H9 (cell line): ENCODE results near the gene STX2. TPM values are rescaled to one million over a fixed set of nuclear protein-coding genes. Genes with fewer than 3 reads are reported as not detected.

ENCODE experiments used
- DNase-seq: peaks from one replicate; pipeline ENCODE4 v3.0.0-alpha.2; 2017
- H2AFZ ChIP-seq: one replicate; pipeline ENCODE4 v1.6.1; 2013; ENCODE audit warnings: mild to moderate bottlenecking, low read length, control low read depth, moderate library complexity
- H2AK5ac ChIP-seq: 2 replicates; pipeline ENCODE4 v1.6.1; 2013; ENCODE audit warnings: low read length, control low read depth, mixed read lengths; ENCODE audit not compliant: insufficient read length
- H2BK120ac ChIP-seq: one replicate; pipeline ENCODE4 v1.6.1; 2013; ENCODE audit warnings: low read depth, mild to moderate bottlenecking, low read length, control low read depth, inconsistent platforms; ENCODE audit not compliant: poor library complexity, severe bottlenecking
- H2BK12ac ChIP-seq: 2 replicates; pipeline ENCODE4 v1.6.1; 2013; ENCODE audit warnings: low read length, control low read depth, mixed read lengths, low read depth; ENCODE audit not compliant: insufficient read length
- H2BK15ac ChIP-seq: 2 replicates; pipeline ENCODE4 v1.6.1; 2013; ENCODE audit warnings: low read depth, low read length, control low read depth
- H2BK20ac ChIP-seq: one replicate; pipeline ENCODE4 v1.6.1; 2013; ENCODE audit warnings: low read depth, mild to moderate bottlenecking, low read length, control low read depth, inconsistent platforms; ENCODE audit not compliant: poor library complexity, severe bottlenecking
- H2BK5ac ChIP-seq: 2 replicates; pipeline ENCODE4 v1.6.1; 2013; ENCODE audit warnings: low read length, control low read depth, mixed read lengths; ENCODE audit not compliant: insufficient read length
- H3K14ac ChIP-seq: 2 replicates; pipeline ENCODE4 v1.6.1; 2013; ENCODE audit warnings: low read length, control low read depth; ENCODE audit not compliant: insufficient read depth
- H3K18ac ChIP-seq: 2 replicates; pipeline ENCODE4 v1.6.1; 2013; ENCODE audit warnings: low read depth, mild to moderate bottlenecking, mixed read lengths, low read length, control low read depth; ENCODE audit not compliant: insufficient read length
- H3K23ac ChIP-seq: 2 replicates; pipeline ENCODE4 v1.6.1; 2013; ENCODE audit warnings: low read length, control low read depth, mixed read lengths, low read depth; ENCODE audit not compliant: insufficient read length
- H3K23me2 ChIP-seq: 2 replicates; pipeline ENCODE4 v1.6.1; 2013; ENCODE audit warnings: low read depth, mild to moderate bottlenecking, mixed read lengths, low read length, control low read depth; ENCODE audit not compliant: insufficient read length, poor library complexity, severe bottlenecking
- H3K27ac ChIP-seq: 2 replicates; pipeline ENCODE4 v1.5.1; 2013; ENCODE audit warnings: low read length, control low read depth, mixed read lengths, low read depth; ENCODE audit not compliant: insufficient read length
- H3K27me3 ChIP-seq: 2 replicates; pipeline ENCODE4 v1.6.1; 2013; ENCODE audit warnings: low read length, control low read depth, inconsistent platforms; ENCODE audit not compliant: insufficient read depth
- H3K4ac ChIP-seq: 2 replicates; pipeline ENCODE4 v1.6.1; 2013; ENCODE audit warnings: low read depth, mild to moderate bottlenecking, control low read depth, inconsistent platforms, low read length, moderate library complexity
- H3K4me1 ChIP-seq: 2 replicates; pipeline ENCODE4 v1.6.1; 2013; ENCODE audit warnings: low read length, control low read depth, inconsistent platforms; ENCODE audit not compliant: insufficient read depth
- H3K4me2 ChIP-seq: 2 replicates; pipeline ENCODE4 v1.6.1; 2013; ENCODE audit warnings: low read length, control low read depth, mixed read lengths; ENCODE audit not compliant: insufficient read length, insufficient read depth
- H3K56ac ChIP-seq: 2 replicates; pipeline ENCODE4 v1.6.1; 2013; ENCODE audit warnings: low read depth, mild to moderate bottlenecking, mixed read lengths, low read length, control low read depth; ENCODE audit not compliant: insufficient read length
- H3K79me1 ChIP-seq: 2 replicates; pipeline ENCODE4 v1.6.1; 2013; ENCODE audit warnings: low read depth, mild to moderate bottlenecking, moderate library complexity, low read length, control low read depth, inconsistent platforms; ENCODE audit not compliant: insufficient read depth, poor library complexity, severe bottlenecking
- H3K79me2 ChIP-seq: 2 replicates; pipeline ENCODE4 v1.6.1; 2013; ENCODE audit warnings: low read length, control low read depth, inconsistent platforms; ENCODE audit not compliant: insufficient read depth
- H3K9ac ChIP-seq: 2 replicates; pipeline ENCODE4 v1.6.1; 2013; ENCODE audit warnings: low read length, control low read depth, mixed read lengths; ENCODE audit not compliant: insufficient read length; ENCODE audit errors: extremely low read depth
- H3K9me3 ChIP-seq: one replicate; pipeline ENCODE4 v1.6.1; 2013; ENCODE audit warnings: low read depth, low read length, inconsistent platforms; ENCODE audit not compliant: control insufficient read depth
- H3T11ph ChIP-seq: one replicate; pipeline ENCODE4 v1.6.1; 2013; ENCODE audit warnings: mild to moderate bottlenecking, low read length, control low read depth, inconsistent platforms
- H4K20me1 ChIP-seq: one replicate; pipeline ENCODE4 v1.6.1; 2013; ENCODE audit not compliant: control insufficient read depth, insufficient read length, insufficient read depth
- H4K5ac ChIP-seq: 2 replicates; pipeline ENCODE4 v1.6.1; 2013; ENCODE audit warnings: low read depth, mild to moderate bottlenecking, mixed read lengths, low read length, control low read depth; ENCODE audit not compliant: insufficient read length
- H4K8ac ChIP-seq: replicated peaks from 2 replicates; pipeline ENCODE4 v1.6.1; 2013; ENCODE audit warnings: low read length, control low read depth, mixed read lengths, low read depth; ENCODE audit not compliant: insufficient read length
- H4K91ac ChIP-seq: 2 replicates; pipeline ENCODE4 v1.6.1; 2013; ENCODE audit warnings: low read depth, mild to moderate bottlenecking, moderate library complexity, mixed read lengths, low read length, control low read depth; ENCODE audit not compliant: insufficient read length
- H3K27ac Mint-ChIP-seq, 3 experiments: 2 replicates in 2 of 3; 3 replicates in 1 of 3; pipeline ENCODE4 v1.8.0; 2020 to 2021; ENCODE audit warnings: mixed read lengths in 3 of 3, mild to moderate bottlenecking in 1 of 3, moderate library complexity in 1 of 3
- H3K27me3 Mint-ChIP-seq: 2 replicates; pipeline ENCODE4 v1.8.0; 2021; ENCODE audit warnings: low read depth, mild to moderate bottlenecking, moderate library complexity, mixed read lengths
- H3K36me3 Mint-ChIP-seq, 3 experiments: 2 replicates in 2 of 3; 3 replicates in 1 of 3; pipeline ENCODE4 v1.8.0; 2020 to 2021; ENCODE audit warnings: low read depth in 3 of 3, mixed read lengths in 3 of 3; ENCODE audit not compliant: insufficient read depth in 1 of 3
- H3K4me1 Mint-ChIP-seq, 2 experiments: 2 replicates each; pipeline ENCODE4 v1.8.0; 2020; ENCODE audit warnings: mixed read lengths in 2 of 2
- H3K4me3 Mint-ChIP-seq, 2 experiments: 2 replicates in 1 of 2; 3 replicates in 1 of 2; pipeline ENCODE4 v1.8.0; 2020 to 2021; ENCODE audit warnings: mild to moderate bottlenecking in 2 of 2, mixed read lengths in 2 of 2, moderate library complexity in 1 of 2
- H3K9me3 Mint-ChIP-seq, 2 experiments: 2 replicates in 1 of 2; 3 replicates in 1 of 2; pipeline ENCODE4 v1.8.0; 2020; ENCODE audit warnings: mild to moderate bottlenecking in 2 of 2, mixed read lengths in 2 of 2, moderate library complexity in 1 of 2
- CTCF ChIP-seq: fragments of 200-600 bp; sonication (generic); conservative IDR thresholded peaks from 3 replicates; pipeline ENCODE4 v1.8.0; 2021; ENCODE audit warnings: antibody characterized with exemption, mild to moderate bottlenecking
- WGBS: extraction: QIAGEN DNeasy Blood & Tissue Kit; methylation state at CpG from one replicate; pipeline ENCODE4 v1.1.7; 2013; ENCODE audit warnings: missing lambda C conversion rate, low lambda C conversion rate, mixed read lengths; ENCODE audit not compliant: insufficient read length; ENCODE audit errors: extremely low coverage; 5-methylcytosine and 5-hydroxymethylcytosine counted together
- total RNA-seq: library from RNA; stranded (reverse); gene quantifications from 2 replicates; pipeline ENCODE4 v1.2.1, GENCODE V29; 2021

STX2 gene
- total RNA-seq, 1 experiment from 2014 or later, result 19.4 TPM

DNA sequence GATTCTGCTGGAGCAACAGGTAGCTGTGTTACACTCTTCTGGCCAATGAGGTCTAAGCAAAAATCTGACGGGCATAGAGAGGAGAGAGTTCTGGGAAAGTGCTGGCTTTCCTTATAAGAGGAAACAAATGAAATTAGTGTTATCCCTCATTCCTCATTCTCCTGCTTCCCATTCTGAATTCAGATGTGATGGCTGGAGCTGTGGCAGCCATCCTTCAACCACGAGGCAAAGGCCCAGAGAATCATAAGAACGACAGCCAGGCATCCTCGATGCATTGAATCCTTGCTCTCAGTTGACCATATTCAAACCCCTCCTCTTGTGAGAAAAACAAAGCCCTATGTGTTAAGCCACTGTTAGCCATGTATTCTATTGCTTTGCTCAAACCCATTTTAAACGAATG, 95.4 kb downstream of the STX2 start:
- Histone ChIP-seq H4K8ac (no peak overlapping the region), H3K27me3 (no peaks in the 10 kb centered on the region), H2BK15ac (no peak overlapping the region), H2BK20ac (no peak overlapping the region), H4K5ac (no peak overlapping the region), H3K56ac (no peak overlapping the region), H2AK5ac (no peak overlapping the region), H3K27ac (no peak overlapping the region), H3K79me1 (no peaks in the 10 kb centered on the region), H2BK5ac (no peak overlapping the region), H3T11ph (no peak overlapping the region), H3K4me2 (no peak overlapping the region), H3K9me3 (no peaks in the 10 kb centered on the region), H3K4ac (no peak overlapping the region), H2AFZ (no peak overlapping the region), H3K23ac (no peak overlapping the region), H4K20me1 (no peaks in the 10 kb centered on the region), H3K14ac (no peak overlapping the region), H2BK120ac (no peak overlapping the region), H3K79me2 (no peaks in the 10 kb centered on the region), H2BK12ac (no peak overlapping the region), H4K91ac (no peak overlapping the region), H3K4me1 (0 out of 2 replicates have a peak, but pooled peaks cover 4% of the 10 kb centered on the region), H3K9ac (no peak overlapping the region), H3K23me2 (no peaks in the 10 kb centered on the region), H3K18ac (no peak overlapping the region)
- H3K9me3 Mint-ChIP-seq, result peaks cover 2 to 3% of the 10 kb centered on the region in 2 experiments
- TF ChIP-seq CTCF, result no peak
- peaks cover 0 to 3% of the 10 kb centered on the region in 2 experiments; a peak in 1 of 4 replicates for H3K4me1 Mint-ChIP-seq
- no CpG with 5 or more reads among the region's 5 CpGs for WGBS
- peaks cover 23% of the 10 kb centered on the region for H3K27me3 Mint-ChIP-seq
- no peak for DNase-seq
- H3K27ac Mint-ChIP-seq, result no peak overlapping the region
- no peaks in the 10 kb centered on the region for H3K36me3 Mint-ChIP-seq
- no peak overlapping the region for H3K4me3 Mint-ChIP-seq
